HL-60 (cell line): ENCODE data around the gene SMOC1.

ENCODE experiments used
- DNase-seq, 2 experiments: peaks; one replicate each; pipeline ENCODE4 v3.0.0-alpha.2; 2010 to 2020; ENCODE audit warnings: low read depth in 1 of 2, low spot score in 1 of 2
- H3K27ac ChIP-seq: fragments of 250-450 bp; sonication (Bioruptor Pico); replicated peaks from 2 replicates; pipeline ENCODE4 v1.5.1; 2020; ENCODE audit warnings: mild to moderate bottlenecking, moderate library complexity
- H3K27me3 ChIP-seq: fragments of 250-450 bp; sonication (Bioruptor Pico); 2 replicates; pipeline ENCODE4 v1.5.1; 2021; ENCODE audit warnings: mild to moderate bottlenecking, moderate library complexity; ENCODE audit not compliant: insufficient read depth, poor library complexity, severe bottlenecking
- H3K4me3 ChIP-seq: replicated peaks from 2 replicates; pipeline ENCODE4 v1.5.1; 2011; ENCODE audit warnings: mild to moderate bottlenecking, control low read depth, low read length; ENCODE audit not compliant: insufficient read depth
- CTCF ChIP-seq: IDR thresholded peaks from one replicate; pipeline ENCODE4 v1.5.1; 2011; ENCODE audit warnings: low read length, control low read depth, inconsistent platforms; ENCODE audit not compliant: insufficient read depth
- GABPA ChIP-seq: IDR thresholded peaks from 2 replicates; pipeline ENCODE4 v1.6.1; 2012; ENCODE audit warnings: low read depth
- POLR2AphosphoS5 ChIP-seq: IDR thresholded peaks from 2 replicates; pipeline ENCODE4 v1.6.1; 2012; ENCODE audit warnings: low read depth
- REST ChIP-seq: IDR thresholded peaks from 2 replicates; pipeline ENCODE4 v1.6.1; 2012; ENCODE audit warnings: low read depth; ENCODE audit not compliant: insufficient replicate concordance
- SPI1 ChIP-seq: IDR thresholded peaks from 2 replicates; pipeline ENCODE4 v1.6.1; 2012; ENCODE audit warnings: low read depth, mild to moderate bottlenecking, borderline replicate concordance

SMOC1 gene

GRCh38 chr14:70022771-70023445 lies 143.7 kb downstream of the SMOC1 start:
- Histone ChIP-seq H3K4me3 (no peak overlapping the region), H3K27me3 (no peaks in the 10 kb centered on the region), H3K27ac (no peak overlapping the region)
- TF ChIP-seq GABPA, result no peak
- TF ChIP-seq POLR2AphosphoS5, result no peak
- no peak for TF ChIP-seq REST
- no peak for TF ChIP-seq SPI1
- no peak for TF ChIP-seq CTCF
- no peak for DNase-seq

- DNase-seq, result no peak
- Histone ChIP-seq H3K4me3 (no peak overlapping the region), H3K27ac (no peak overlapping the region), H3K27me3 (no peaks in the 10 kb centered on the region)
- TF ChIP-seq REST (no peak), POLR2AphosphoS5 (no peak), GABPA (no peak), SPI1 (no peak), CTCF (no peak)
Measured at GRCh38 chr14:70023871-70024270, 144.7 kb downstream of the SMOC1 start.

- no peak overlapping the region for H3K27ac ChIP-seq
- H3K4me3 ChIP-seq, result no peak overlapping the region
- peak in 1 of 2 experiments; percentile 20 for DNase-seq
- TF ChIP-seq POLR2AphosphoS5 (no peak), CTCF (peak; percentile 44)
- no peaks in the 10 kb centered on the region for H3K27me3 ChIP-seq
Measured at GRCh38 chr14:70027785-70028428, 148.7 kb downstream of the SMOC1 start.
